GM10266 (cell line): ENCODE data around the gene LRFN2.

ENCODE experiments used
- DNase-seq: peaks from one replicate; pipeline ENCODE4 v3.0.0; 2012; ENCODE audit errors: extremely low spot score
- CTCF ChIP-seq: IDR thresholded peaks from 2 replicates; pipeline ENCODE4 v1.5.1; 2012; ENCODE audit warnings: mild to moderate bottlenecking, low read depth; ENCODE audit not compliant: control insufficient read depth, insufficient read depth; ENCODE audit errors: missing control alignments

LRFN2 gene

GRCh38 chr6:40582892-40583291 is 4.3 kb downstream of the LRFN2 start:
- no peak for DNase-seq
- TF ChIP-seq CTCF = no peak

GRCh38 chr6:40579101-40579500 is 8.1 kb downstream of the LRFN2 start:
- TF ChIP-seq CTCF = no peak
- DNase-seq = no peak

GRCh38 chr6:40577672-40578071 is 9.5 kb downstream of the LRFN2 start:
- DNase-seq = no peak
- TF ChIP-seq CTCF = no peak

- DNase-seq = no peak
- TF ChIP-seq CTCF = no peak
These were observed 13.9 kb downstream of the LRFN2 start for GRCh38 chr6:40573221-40573620.

GRCh38 chr6:40569162-40569910 is 17.8 kb downstream of the LRFN2 start:
- no peak for DNase-seq
- TF ChIP-seq CTCF = no peak

- no peak for TF ChIP-seq CTCF
These were observed 19.0 kb downstream of the LRFN2 start for GRCh38 chr6:40568062-40568708.

GRCh38 chr6:40563111-40563510 is 24.1 kb downstream of the LRFN2 start:
- no peak for DNase-seq
- TF ChIP-seq CTCF = no peak

More at GRCh38 chr6:40568062-40568708, 19.0 kb downstream of the LRFN2 start:
- DNase-seq = no peak
